ENCODE measurements around the gene ERN2.
"Not testable (repeated sequence)": the region's sequence is repeated elsewhere in the genome, so short reads cannot be mapped to it uniquely, and the experiment has no call there.

ERN2 gene

DNA sequence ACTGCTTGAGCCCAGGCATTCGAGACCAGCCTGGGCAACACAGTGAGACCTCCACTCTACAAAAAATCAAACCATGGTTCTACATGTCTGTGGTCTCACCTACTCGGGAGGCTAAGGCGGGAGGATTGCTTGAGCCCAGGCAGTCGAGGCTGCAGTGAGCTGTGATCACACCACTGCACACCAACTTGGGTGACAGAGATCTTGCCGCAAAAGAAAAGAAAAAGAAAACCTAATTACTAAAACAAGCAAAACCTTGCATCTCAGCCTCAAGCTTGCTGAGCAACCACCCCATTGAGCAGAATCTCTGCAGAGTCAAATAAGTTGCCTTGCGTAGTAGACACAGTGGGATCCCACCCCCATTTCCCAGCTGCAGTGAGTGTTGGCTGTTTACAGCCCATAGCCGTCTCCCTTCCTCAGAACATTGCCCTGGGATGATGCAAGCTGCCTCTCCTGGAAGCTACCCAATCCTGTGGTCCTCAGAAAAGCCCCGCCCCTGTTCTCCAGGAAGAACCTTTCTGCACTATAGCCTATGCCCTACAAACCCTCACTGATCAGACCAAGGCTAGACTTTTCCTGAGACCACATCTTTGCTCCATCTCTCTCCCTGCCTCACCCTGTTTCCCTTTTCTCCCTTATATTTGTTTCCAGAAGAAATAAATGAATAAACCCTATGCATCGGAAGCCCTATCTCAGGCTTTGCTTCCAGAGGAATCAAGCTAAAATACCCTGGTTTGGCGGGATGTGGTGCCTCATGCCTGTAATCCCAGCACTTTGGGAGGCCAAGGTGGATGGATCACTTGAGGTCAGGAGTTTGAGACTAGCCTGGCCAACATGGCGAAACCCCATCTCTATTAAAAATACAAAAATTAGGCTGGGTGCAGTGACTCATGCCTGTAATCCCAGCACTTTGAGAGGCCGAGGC, 16.7 kb upstream of the ERN2 start:
- H3K4me3 ChIP-seq (ENCODE audit: low read depth, low read length), result no peak overlapping the region
- TF ChIP-seq, protein P1, sequence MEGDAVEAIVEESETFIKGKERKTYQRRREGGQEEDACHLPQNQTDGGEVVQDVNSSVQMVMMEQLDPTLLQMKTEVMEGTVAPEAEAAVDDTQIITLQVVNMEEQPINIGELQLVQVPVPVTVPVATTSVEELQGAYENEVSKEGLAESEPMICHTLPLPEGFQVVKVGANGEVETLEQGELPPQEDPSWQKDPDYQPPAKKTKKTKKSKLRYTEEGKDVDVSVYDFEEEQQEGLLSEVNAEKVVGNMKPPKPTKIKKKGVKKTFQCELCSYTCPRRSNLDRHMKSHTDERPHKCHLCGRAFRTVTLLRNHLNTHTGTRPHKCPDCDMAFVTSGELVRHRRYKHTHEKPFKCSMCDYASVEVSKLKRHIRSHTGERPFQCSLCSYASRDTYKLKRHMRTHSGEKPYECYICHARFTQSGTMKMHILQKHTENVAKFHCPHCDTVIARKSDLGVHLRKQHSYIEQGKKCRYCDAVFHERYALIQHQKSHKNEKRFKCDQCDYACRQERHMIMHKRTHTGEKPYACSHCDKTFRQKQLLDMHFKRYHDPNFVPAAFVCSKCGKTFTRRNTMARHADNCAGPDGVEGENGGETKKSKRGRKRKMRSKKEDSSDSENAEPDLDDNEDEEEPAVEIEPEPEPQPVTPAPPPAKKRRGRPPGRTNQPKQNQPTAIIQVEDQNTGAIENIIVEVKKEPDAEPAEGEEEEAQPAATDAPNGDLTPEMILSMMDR (conservative IDR thresholded peaks at IDR 0.05; ENCODE audit: low read depth, low read length), result no peak
- DNase-seq (ENCODE audit: low read depth), result peak; percentile 84

DNA sequence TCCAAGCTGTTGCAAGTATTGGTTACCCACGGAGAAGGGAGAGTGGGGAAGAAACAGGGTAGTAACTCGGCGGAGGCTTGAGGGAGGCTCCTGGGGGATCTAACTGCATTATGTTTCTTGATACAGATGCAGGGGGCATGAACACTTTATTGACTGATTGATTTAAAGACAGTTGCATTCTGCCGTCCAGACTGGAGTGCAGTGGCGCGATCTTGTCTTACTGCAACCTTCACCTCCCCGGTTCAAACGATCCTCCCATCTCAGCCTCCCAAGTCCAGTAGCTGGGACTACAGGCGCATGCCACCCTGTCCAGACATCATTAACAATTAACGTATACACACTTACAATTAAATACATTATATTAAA, 15.1 kb upstream of the ERN2 start:
- no peak for DNase-seq (ENCODE audit: low read depth)
- TF ChIP-seq, protein P1 (conservative IDR thresholded peaks at IDR 0.05; ENCODE audit: low read depth, low read length), result no peak
- H3K4me3 ChIP-seq (ENCODE audit: low read depth, low read length), result no peak overlapping the region

DNA sequence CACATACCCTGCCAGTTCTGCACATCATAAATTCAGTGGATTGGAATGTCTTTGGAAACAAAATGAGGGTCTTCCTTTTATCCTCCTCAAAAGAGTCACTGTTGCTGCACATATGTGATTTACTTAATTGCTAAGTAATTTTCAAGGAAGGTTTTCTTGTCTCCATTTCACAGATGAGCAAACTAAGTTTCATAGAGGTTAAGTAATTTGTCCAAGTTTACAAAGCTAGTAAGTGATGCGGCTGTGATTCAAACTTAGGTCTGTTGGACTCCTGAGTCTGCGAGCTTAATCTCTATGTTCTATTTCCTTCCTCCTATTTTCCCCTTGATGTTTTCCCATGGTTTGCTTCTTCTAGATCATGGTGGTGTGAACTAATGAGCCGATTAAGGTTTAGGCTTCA, 13.7 kb upstream of the ERN2 start:
- H3K4me3 ChIP-seq (ENCODE audit: low read depth, low read length), result no peak overlapping the region
- TF ChIP-seq, protein P1 (conservative IDR thresholded peaks at IDR 0.05; ENCODE audit: low read depth, low read length), result no peak
- no peak for DNase-seq (ENCODE audit: low read depth)

DNA sequence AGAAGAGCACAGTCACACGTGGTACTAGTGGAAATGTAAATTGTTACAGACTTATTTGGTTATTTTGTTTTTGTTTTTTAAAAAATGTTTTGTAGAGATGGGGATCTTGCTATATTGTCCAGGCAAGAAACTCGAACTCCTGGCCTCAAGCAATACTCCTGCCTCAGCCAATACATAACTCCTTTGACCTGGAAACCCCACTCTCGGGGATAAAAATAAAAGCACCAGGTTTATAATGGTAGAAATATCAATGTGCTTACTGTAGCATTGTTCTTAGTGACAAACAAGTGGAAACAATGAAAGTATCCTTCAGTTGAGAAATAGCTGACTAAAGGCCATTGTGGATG, 11.7 kb upstream of the ERN2 start:
- TF ChIP-seq, protein P1 (conservative IDR thresholded peaks at IDR 0.05; ENCODE audit: low read depth, low read length), result no peak
- no peak overlapping the region for H3K4me3 ChIP-seq (ENCODE audit: low read depth, low read length)
- DNase-seq (ENCODE audit: low read depth), result no peak

DNA sequence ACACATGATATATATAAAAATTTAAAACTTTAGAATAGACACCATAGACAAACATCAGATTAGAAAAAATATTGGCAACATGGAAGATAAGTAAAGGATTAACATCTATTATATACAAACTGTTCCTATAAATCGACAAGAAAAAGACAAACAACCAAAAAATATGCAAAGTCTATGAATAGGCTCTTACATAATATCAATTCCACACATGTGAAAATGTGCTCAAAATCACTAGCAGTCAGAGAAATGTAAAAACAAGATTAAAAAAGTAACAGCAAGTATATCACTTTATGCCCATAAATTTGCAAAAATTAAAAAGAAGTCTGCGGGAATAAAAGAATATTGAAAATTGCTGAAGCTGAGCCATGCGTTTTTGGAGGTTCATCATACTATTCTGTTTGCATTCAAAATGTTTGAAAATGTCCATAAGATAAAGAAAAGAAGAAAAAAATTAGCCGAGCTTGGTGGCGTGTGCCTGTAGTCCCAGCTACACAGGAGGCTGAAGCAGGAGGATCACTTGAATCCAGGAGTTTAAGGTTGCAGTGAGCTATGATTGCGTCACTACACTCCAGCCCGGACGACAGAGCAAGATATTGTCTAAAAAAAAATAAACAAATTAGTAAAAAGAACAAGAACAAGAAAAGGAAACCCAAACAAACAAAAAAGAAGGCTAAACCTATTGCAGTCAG, 11.2 kb upstream of the ERN2 start:
- TF ChIP-seq, protein P1 (conservative IDR thresholded peaks at IDR 0.05; ENCODE audit: low read depth, low read length), result no peak
- H3K4me3 ChIP-seq (ENCODE audit: low read depth, low read length), result no peak overlapping the region
- no peak for DNase-seq (ENCODE audit: low read depth)

DNA sequence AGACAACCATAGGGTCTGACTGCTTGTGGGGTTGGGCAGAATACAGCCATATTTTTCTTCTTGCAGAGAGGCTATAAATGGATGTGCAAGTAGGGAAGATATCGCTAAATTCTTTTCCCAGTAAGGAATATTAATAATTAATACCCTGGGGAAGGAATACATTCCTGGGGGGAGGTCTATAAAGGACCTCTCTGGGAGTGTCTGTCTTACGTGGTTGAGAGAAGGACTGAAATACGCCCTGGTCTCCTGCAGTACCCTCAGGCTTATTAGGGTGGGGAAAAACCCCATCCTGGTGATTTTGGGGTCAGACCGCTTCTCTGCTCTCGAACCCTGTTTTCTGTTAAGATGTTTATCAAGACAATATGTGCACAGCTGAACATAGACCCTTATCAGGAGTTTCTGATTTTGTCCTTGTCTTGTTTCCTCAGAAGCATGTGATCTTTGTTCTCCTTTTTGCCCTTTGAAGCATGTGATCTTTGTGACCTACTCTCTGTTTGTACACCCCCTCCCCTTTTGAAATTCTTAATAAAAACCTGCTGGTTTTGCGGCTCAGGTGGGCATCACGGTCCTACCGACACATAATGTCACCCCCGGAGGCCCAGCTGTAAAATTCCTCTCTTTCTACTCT, 9.7 kb upstream of the ERN2 start:
- H3K4me3 ChIP-seq (ENCODE audit: low read depth, low read length); DNase-seq (ENCODE audit: low read depth): not testable (repeated sequence)

DNA sequence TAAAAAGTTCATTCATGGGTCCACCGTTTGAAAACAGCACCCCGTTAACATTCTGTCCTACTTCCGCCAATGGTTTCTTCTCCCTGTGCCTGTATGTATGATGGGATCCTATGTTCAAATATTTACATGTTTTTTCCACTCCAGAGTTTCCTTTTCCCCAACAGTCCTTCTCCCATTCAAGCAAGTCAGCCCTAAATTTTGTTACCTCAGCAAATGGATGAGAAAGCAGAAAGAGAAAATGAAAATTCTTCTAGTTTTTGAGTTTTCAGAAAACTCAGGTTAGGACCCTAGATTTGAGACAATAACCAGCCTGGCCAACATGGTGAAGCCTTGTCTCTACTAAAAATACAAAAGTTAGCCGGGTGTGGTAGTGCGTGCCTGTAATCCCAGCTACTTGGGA, 3.5 kb upstream of the ERN2 start:
- no peak for DNase-seq (ENCODE audit: low read depth)
- H3K4me3 ChIP-seq (ENCODE audit: low read depth, low read length), result no peak overlapping the region
- TF ChIP-seq, protein P1 (conservative IDR thresholded peaks at IDR 0.05; ENCODE audit: low read depth, low read length), result no peak

All from choroid plexus epithelial cell (primary cell).